Large intestine (tissue), 3 donors: ENCODE data around the gene RSPH3. TPM values are rescaled to one million over a fixed set of nuclear protein-coding genes. Genes with fewer than 3 reads are reported as not detected.
"Not testable (repeated sequence)": the region's sequence is repeated elsewhere in the genome, so short reads cannot be mapped to it uniquely, and the experiment has no call there.

ENCODE experiments used
- DNase-seq, 2 donors: peaks; one replicate each; pipeline versions ENCODE4 v3.0.0 to v3.0.0-alpha.2; 2013
- H3K27ac ChIP-seq: one replicate; pipeline ENCODE4 v1.5.1; 2013; ENCODE audit warnings: low read length
- H3K27me3 ChIP-seq: 2 replicates; pipeline ENCODE4 v1.6.1; 2013; ENCODE audit warnings: low read length; ENCODE audit not compliant: control insufficient read depth, insufficient read depth
- H3K36me3 ChIP-seq: 2 replicates; pipeline ENCODE4 v1.6.1; 2013; ENCODE audit warnings: low read length; ENCODE audit not compliant: control insufficient read depth, insufficient read depth
- H3K4me1 ChIP-seq: one replicate; pipeline ENCODE4 v1.6.1; 2013; ENCODE audit warnings: low read length; ENCODE audit not compliant: control insufficient read depth, insufficient read depth
- H3K4me3 ChIP-seq: one replicate; pipeline ENCODE4 v1.5.1; 2013; ENCODE audit warnings: low read length
- H3K9me3 ChIP-seq: one replicate; pipeline ENCODE4 v1.6.1; 2013; ENCODE audit warnings: mild to moderate bottlenecking, low read depth, low read length, moderate library complexity; ENCODE audit not compliant: control insufficient read depth
- WGBS: methylation state at CpG from one replicate; pipeline ENCODE4 v1.1.5; 2013; ENCODE audit warnings: low lambda C conversion rate; ENCODE audit not compliant: insufficient coverage; 5-methylcytosine and 5-hydroxymethylcytosine counted together
- polyA plus RNA-seq: library from polyadenylated mRNA; unstranded; fragments of 120-200 nt; gene quantifications from one replicate; pipeline ENCODE4 v1.2.1, GENCODE V29; 2013

RSPH3 gene
- polyA plus RNA-seq, 1 donor = 11.8 TPM

- Histone ChIP-seq H3K36me3 (no peaks in the 10 kb centered on the region), H3K4me3 (no peak overlapping the region), H3K4me1 (peaks cover 12% of the 10 kb centered on the region), H3K27me3 (no peaks in the 10 kb centered on the region), H3K27ac (no peak overlapping the region), H3K9me3 (no peaks in the 10 kb centered on the region)
- 93% methylated on average over 2 of the region's 3 CpGs for WGBS
- DNase-seq = no peak
Observed at GRCh38 chr6:158955255-158955654, 44.7 kb downstream of the RSPH3 start.

- Histone ChIP-seq H3K4me1 (peaks cover 12% of the 10 kb centered on the region), H3K27me3 (no peaks in the 10 kb centered on the region), H3K9me3 (no peaks in the 10 kb centered on the region), H3K4me3 (no peak overlapping the region), H3K27ac (no peak overlapping the region), H3K36me3 (no peaks in the 10 kb centered on the region)
- 40% methylated on average over 2 of the region's 2 CpGs for WGBS
- DNase-seq = no peak
Observed at GRCh38 chr6:158954753-158955152, 45.2 kb downstream of the RSPH3 start.

- H3K9me3 ChIP-seq, H3K27me3 ChIP-seq, H3K27ac ChIP-seq, H3K4me3 ChIP-seq, DNase-seq, H3K4me1 ChIP-seq, H3K36me3 ChIP-seq: not testable (repeated sequence)
- WGBS = no CpG with 5 or more reads among the region's 3 CpGs
Observed at GRCh38 chr6:158952011-158952410, 48.0 kb downstream of the RSPH3 start.

GRCh38 chr6:158951565-158951964, 48.4 kb downstream of the RSPH3 start:
- H3K4me1 ChIP-seq, H3K4me3 ChIP-seq, H3K36me3 ChIP-seq, H3K27ac ChIP-seq, DNase-seq, H3K9me3 ChIP-seq, H3K27me3 ChIP-seq: not testable (repeated sequence)
- WGBS = 100% methylated on average over 1 of the region's 2 CpGs

GRCh38 chr6:158947284-158947683, 52.7 kb downstream of the RSPH3 start:
- Histone ChIP-seq H3K4me1 (no peaks in the 10 kb centered on the region), H3K27me3 (no peaks in the 10 kb centered on the region), H3K27ac (no peak overlapping the region), H3K9me3 (no peaks in the 10 kb centered on the region), H3K4me3 (no peak overlapping the region), H3K36me3 (no peaks in the 10 kb centered on the region)
- no peak for DNase-seq
- WGBS = 93% methylated on average over 3 of the region's 8 CpGs

- H3K36me3 ChIP-seq = no peaks in the 10 kb centered on the region
- no peak overlapping the region for H3K27ac ChIP-seq
- H3K4me3 ChIP-seq = no peak overlapping the region
- no peaks in the 10 kb centered on the region for H3K9me3 ChIP-seq
- 100% methylated on average over 1 of the region's 3 CpGs for WGBS
- no peaks in the 10 kb centered on the region for H3K27me3 ChIP-seq
- no peak for DNase-seq
- peaks cover 7% of the 10 kb centered on the region for H3K4me1 ChIP-seq
Observed at GRCh38 chr6:158943380-158944032, 56.5 kb downstream of the RSPH3 start.

GRCh38 chr6:158942349-158942748, 57.7 kb downstream of the RSPH3 start:
- Histone ChIP-seq H3K27me3 (no peaks in the 10 kb centered on the region), H3K4me1 (peaks cover 11% of the 10 kb centered on the region), H3K27ac (no peak overlapping the region), H3K4me3 (no peak overlapping the region), H3K36me3 (no peaks in the 10 kb centered on the region), H3K9me3 (no peaks in the 10 kb centered on the region)
- no peak for DNase-seq
- WGBS = 70% methylated on average over 2 of the region's 2 CpGs

GRCh38 chr6:158941246-158941645, 58.8 kb downstream of the RSPH3 start:
- H3K4me1 ChIP-seq = peaks cover 11% of the 10 kb centered on the region
- DNase-seq = no peak
- H3K27me3 ChIP-seq = no peaks in the 10 kb centered on the region
- H3K4me3 ChIP-seq = no peak overlapping the region
- H3K27ac ChIP-seq = no peak overlapping the region
- no CpG with 5 or more reads among the region's 2 CpGs for WGBS
- H3K9me3 ChIP-seq = no peaks in the 10 kb centered on the region
- H3K36me3 ChIP-seq = no peaks in the 10 kb centered on the region

- Histone ChIP-seq H3K27ac (peak overlapping the region; percentile 64), H3K4me1 (peaks cover 11% of the 10 kb centered on the region), H3K27me3 (no peaks in the 10 kb centered on the region), H3K9me3 (no peaks in the 10 kb centered on the region), H3K36me3 (no peaks in the 10 kb centered on the region), H3K4me3 (peak overlapping the region; percentile 49)
- WGBS = 33% methylated on average over 1 of the region's 37 CpGs
- peak; percentile 24 to 67 for DNase-seq
Observed at GRCh38 chr6:158939255-158940159, 60.5 kb downstream of the RSPH3 start.

- no peaks in the 10 kb centered on the region for H3K9me3 ChIP-seq
- no peaks in the 10 kb centered on the region for H3K36me3 ChIP-seq
- DNase-seq = peak; percentile 61 to 80
- WGBS = no CpG with 5 or more reads among the region's 23 CpGs
- peaks cover 12% of the 10 kb centered on the region for H3K4me1 ChIP-seq
- peak overlapping the region; percentile 64 for H3K27ac ChIP-seq
- H3K27me3 ChIP-seq = no peaks in the 10 kb centered on the region
- peak overlapping the region; percentile 49 for H3K4me3 ChIP-seq
Observed at GRCh38 chr6:158938811-158939254, 61.2 kb downstream of the RSPH3 start.
